Fibroblast of skin of right quadriceps (primary cell): ENCODE results near the gene RIMS4.

Source experiments
- DNase-seq: peaks from one replicate; pipeline ENCODE4 v3.0.0-alpha.2; 2013

Gene RIMS4

DNA sequence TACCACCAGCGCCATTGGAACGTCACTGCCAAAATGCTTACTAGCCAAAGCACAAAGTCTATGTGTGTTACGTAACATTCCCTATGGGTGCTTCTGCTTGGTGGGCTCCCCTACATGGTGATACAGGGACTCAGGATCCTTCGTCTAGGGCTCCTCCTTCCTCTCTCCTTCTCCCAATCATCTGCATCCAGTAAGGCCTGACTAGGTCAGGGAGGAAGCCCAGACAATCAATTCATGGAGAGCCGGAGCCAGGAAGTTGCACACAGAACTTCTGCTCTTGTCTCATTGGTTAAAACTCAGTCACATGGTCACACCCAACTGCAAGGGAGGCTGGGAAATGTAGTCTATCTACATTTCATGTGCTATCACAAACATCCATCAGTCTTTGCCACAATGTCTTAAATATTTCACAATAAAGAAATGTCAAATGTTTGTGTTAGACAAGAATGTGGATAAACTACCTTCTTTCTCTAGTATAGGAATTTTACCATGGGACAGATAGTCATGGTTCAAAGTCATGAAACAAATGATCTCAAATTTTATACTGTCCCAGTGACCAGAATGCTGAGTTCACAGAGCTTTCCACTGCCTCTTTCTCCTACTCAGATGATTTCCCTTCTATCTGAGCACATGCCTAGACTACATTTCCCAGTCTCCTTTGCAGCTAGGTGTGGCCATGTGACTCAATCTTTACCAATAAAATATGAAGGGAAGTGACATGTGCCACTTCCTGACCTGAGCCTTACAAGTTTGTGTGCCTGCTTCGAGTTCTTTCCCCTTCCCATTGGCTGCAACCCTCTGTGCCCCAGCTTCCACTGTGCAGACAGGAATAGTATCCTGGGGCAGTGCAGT, 74.0 kb downstream of the RIMS4 start:
- DNase-seq, result peak; percentile 91

DNA sequence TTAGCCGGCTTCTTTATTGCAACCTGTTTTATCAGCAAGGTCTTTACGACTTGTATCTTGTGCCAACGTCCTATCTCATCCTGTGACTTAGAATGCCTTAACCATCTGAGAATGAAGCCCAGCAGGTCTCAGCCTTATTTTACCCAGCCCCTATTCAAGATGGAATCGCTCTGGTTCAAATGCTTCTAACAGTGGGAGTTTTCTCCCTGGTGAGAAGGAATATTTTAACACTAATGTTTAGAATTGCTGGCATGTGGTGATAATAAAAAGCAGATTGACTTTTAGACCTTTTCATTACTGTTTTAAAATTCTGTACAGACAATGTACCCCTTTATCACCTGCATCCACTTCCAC, 74.6 kb downstream of the RIMS4 start:
- DNase-seq, result no peak

DNA sequence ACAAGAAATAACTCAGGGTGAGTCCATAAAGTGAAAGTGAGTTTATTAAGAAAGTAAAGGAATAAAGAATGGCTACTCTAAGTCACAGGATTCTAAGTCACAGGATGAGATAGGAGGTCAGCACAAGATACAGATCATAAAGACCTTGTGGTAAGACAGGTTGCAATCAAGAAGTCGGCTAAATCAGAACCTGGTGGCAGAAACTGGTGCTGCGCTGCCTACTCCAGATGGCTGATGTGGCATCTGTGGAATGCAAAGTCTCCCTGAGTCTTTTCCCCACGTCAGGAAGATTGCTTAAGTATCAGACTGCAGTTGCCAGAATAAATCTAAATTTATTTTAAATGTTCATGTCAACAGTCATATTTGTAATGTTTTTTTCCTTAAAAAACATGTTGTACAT, 75.4 kb downstream of the RIMS4 start:
- DNase-seq, result peak; percentile 75

DNA sequence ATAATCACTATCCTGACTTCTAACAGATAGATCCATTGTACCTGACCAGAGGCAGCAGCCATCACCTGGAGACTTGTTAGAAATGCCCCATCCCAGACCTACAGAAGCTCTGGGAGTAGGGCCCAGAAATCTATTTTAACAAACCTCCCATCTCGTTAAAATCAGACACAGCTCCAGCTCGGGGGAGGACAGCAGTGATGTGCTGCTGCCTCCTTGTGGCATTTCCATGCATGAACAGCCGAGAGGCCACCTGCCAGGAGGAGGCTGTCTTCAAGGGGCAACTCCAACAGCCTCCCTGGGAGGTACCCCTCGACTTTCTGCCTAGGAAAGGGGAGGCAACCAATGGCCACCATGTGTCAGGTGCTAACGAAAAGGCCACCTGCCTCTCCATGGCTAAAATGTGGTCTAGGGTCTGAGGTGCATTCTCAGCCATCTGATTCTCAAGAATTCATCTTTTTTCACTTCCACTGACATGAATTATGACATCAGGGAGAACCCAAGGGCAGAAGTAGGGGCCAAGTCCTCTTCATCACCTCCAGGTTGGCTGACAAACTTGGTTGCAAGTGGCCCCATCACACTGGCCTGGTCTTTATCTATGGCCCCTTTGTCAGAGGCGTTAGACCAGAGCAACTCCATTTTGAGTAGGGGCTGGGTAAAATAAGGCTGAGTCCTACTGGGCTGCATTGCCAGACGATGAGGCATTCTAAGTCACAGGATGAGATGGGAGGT, 76.8 kb downstream of the RIMS4 start:
- peak; percentile 67 for DNase-seq

DNA sequence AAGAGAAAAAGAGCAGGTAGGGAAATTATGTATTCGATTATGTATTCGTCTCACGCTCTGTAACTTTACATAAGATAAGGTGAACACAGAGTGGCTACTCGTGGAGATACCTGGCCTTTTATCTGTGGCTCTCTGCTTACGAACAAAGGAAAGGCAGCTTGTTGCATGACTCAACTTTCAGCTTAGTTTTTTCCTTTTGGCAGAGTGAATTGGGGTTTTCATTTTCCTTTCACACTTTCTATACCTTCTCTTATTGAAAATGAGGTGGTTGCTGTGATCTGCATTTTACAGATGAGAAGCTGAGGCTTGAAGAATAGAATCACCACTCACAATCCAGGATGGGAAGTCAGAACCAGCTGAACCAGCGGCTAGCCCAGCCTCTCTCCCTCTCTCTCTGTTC, 78.0 kb downstream of the RIMS4 start:
- DNase-seq, result no peak

DNA sequence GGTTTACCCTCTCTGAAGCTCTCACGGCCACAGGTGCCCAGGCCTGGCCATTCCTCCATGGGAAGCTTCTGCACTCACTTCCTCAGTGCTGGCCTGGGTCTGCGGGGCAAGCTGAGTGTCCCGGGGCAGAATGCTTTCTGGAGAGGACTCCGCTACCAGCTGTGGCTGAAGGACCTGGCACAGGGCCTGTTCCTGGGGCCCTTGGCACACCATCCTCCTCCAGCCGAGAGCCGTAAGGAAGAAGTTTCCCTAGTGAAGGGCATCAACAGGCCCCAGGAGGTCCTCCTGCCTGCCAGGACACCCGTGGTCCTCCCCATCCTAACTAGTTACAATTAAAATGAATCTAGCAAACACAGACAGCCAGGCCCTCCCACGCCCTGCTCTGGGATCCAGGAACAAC, 78.7 kb downstream of the RIMS4 start:
- no peak for DNase-seq

DNA sequence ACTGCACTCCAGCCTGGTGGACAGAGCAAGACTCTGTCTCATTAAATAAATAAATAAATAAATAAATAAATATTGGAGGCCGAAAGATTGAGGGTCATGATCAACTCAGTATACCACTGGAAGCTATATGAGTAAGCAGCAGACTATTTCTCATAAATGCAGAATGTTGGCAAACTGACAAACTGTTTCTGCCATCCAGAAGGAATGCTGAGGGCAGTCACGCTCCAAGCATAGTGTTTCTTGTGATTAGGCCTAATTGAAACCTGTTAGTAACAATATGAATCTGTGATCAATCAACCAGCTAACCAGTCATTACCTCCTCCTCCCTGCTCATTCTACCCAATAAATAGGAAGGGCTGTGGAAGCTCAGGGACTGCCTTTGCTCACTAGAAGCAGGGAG, 79.9 kb downstream of the RIMS4 start:
- DNase-seq, result peak; percentile 97

DNA sequence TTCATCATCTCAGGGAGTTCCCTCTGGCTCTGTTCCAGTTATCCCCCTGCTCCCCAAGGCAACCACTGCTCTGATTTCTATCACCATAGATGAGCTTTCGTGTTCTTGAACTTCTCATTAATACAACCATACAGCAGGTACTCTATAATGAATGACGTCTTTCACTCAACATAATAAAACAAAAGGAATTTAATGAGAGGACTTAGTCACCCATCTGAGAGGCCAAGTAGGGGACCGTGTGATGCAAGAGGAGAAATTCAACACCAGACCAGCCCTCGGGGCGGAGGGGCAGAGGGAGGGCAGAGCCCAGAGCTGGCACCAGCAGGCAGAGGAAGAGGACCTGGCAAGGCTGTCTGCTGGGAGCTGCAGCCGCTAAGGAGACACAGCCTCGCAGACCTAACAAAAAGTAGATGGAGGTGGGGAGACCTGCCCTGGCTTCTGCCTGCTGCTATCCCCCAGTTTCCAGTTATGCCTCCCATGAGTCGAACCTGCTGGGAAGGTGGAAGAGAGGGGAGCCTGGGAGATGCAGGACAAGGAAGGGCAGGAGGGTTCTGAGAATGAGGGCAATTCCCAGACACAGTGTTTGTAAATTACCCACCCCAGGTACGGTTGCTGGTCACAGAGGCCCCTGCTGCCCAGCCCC, 81.4 kb downstream of the RIMS4 start:
- peak; percentile 87 for DNase-seq

DNA sequence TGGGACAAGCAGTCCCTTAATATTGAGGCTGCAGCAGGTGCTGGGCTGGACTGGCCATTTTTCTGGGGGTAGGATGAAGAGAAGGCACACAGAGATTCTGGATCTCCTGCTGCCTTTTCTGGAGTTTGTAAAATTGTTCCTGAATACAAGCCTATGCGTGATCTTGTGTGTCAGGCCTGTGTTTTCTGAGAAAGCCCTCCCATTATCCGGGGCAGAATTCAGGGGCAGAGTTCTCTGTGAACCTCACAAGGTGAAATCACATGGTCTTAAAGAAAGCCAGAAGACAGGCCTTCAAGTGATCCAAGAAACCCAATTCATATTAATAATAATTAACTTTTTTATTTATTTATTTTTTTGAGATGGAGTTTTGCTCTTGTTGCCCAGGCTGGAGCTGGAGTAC, 82.7 kb downstream of the RIMS4 start:
- DNase-seq, result no peak

DNA sequence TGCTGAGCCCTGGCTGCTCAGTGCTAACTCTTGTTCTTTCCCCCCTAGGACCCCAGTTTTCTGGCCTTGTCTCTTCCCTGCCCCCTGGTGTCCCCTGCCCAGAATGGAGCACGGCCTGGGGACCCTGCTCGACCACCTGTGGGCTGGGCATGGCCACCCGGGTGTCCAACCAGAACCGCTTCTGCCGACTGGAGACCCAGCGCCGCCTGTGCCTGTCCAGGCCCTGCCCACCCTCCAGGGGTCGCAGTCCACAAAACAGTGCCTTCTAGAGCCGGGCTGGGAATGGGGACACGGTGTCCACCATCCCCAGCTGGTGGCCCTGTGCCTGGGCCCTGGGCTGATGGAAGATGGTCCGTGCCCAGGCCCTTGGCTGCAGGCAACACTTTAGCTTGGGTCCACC, 83.3 kb downstream of the RIMS4 start:
- no peak for DNase-seq

DNA sequence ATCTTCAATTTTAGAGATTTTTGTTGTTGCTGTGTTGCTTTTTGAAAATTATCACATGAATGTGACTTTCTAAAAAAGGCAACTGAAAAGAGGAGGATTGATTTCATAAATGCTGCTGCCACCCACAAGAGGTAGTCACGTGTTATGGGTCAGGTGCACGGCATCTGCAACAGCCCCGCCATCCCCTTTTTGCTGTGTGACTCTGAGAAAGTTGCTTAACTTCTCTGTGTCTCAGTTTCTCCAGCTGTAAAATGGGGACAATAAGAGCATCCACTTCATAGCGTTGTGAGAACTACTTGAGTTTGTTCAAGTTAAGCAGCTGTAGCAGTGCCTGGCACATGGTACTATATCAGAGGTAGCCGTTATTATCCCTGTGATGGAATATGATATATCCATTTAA, 84.5 kb downstream of the RIMS4 start:
- no peak for DNase-seq

DNA sequence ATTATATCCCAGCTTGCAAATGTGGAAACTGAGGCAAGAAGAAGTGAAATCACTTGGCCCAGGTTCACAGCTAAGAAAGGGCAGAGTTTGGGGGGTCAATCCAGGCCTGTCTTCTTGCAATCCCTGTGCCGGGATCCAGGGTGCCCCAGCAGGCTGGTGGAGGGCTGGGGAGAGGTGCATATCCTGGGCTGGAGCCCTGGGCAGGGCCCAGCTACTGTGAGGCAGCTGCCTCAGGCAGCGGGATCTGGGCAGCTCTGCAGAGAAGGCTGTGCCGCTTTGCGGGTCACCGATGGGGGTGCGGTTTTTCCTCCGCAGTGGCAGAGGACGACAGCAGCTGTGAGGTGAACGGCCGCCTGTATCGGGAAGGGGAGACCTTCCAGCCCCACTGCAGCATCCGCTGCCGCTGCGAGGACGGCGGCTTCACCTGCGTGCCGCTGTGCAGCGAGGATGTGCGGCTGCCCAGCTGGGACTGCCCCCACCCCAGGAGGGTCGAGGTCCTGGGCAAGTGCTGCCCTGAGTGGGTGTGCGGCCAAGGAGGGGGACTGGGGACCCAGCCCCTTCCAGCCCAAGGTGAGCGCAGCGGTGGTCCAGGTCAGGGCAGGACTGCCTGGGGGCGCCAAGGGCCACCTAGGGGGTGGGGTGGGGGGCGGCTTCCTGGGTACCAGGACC, 85.8 kb downstream of the RIMS4 start:
- DNase-seq, result no peak

DNA sequence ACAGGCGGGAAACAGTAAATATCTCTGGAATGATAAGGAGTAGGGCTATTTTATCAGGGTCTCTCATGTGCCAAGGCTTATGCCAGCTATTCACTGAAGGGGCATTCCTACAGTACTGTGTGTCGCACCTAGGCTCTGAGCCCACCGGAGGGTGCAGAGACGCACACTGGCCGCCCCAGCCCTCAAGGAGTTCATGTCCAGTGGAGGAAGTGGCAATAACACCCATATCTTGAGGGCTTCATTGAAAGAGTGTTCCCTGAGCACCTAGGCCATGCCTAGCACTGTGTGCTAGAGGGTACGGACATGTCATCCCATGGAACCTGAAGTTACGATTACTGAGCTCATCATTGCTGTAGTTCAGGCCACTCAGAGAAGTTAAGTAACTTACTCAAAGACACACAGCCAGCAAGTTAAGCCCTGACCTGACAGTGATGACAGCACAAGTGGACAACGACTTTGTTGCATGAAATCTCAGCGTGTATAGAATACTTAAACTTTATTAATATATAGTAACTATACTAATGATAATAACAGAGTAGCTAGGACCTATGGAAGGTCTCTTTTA, 86.5 kb downstream of the RIMS4 start:
- DNase-seq, result no peak

DNA sequence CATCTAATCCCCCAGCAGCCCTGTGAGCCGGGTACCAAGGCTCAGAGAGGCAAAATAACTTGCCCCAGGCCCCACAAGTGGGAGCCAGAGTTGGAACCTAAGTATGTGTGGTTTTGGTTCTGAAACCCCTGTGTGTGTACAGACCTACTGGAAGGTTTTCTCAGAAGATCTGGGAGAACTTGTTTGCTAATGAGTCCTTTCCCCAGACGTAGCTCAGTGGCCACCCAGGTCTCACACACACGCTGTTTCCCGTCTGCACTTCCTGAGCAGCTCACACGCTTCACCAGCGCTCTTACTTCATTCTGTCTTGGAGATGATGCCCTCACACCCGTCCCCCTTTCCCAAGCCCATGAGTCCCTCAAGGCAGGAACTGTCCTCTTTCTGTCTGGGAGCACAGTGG, 87.0 kb downstream of the RIMS4 start:
- DNase-seq, result no peak

DNA sequence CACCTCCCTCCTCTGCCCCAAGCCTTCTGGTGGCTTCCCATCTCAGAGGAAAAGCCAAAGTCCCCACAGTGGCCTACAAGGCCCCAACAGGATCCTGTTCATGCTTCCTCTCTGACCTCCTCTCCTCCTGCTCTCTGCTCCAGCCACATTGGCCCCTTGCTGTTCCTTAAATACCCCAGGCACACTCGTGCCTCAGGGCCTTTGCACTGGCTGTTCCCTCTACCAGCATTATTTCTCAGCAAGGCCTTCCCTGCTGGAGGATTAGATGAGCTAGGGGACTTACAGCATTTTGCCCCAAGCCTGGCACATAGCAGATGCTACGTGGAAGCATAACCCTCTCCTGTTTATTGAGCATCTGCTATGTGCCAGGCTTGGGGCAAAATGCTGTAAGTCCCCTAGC, 87.4 kb downstream of the RIMS4 start:
- no peak for DNase-seq

DNA sequence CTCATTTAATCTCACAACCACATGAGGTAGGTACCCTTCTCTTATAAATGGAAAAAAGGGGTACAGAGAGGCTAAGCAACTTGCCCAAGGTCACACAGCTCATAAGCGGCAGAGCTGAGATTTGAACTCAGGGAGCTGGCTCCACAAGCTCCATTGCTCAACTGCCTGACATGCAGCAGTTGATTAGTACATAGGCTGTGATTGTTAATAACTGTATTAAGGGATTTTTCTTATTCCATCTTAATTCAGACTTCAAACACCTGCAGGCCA, 88.6 kb downstream of the RIMS4 start:
- DNase-seq, result no peak

DNA sequence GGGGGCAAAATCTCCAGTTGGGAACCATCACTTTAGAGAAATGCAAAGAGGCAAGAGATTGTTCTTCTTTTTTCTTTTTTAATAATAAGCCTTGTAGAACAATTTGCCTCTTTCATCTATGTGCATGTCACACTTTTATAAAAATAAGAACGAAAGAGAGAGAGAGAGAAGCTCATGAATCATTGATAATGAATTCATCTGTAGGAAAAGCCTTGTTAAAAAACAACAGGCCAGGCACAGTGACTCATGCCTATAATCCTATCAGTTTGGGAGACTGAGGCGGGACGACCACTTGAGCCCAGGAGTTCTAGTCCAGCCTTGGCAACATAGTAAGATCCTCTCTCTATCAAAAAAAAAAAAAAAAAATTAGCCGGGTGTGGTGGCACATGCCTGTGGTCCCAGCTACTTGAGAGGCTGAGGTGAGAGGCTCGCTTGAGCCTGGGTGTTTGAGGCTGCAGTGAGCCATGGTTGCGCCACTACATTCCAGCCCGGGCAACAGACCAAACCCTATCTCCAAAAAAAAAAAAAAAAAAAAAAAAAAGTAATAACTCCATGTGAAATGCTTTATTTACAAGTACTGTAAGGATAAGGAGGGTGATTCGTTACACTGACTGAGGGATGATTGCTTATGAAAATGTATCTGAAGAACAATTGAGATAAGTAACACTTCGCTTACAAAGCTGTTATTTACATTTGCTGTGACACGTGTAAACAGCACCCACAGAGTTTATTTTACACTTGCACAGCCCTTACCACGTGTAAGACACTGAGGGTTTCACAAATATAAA, 89.2 kb downstream of the RIMS4 start:
- DNase-seq, result peak; percentile 88

DNA sequence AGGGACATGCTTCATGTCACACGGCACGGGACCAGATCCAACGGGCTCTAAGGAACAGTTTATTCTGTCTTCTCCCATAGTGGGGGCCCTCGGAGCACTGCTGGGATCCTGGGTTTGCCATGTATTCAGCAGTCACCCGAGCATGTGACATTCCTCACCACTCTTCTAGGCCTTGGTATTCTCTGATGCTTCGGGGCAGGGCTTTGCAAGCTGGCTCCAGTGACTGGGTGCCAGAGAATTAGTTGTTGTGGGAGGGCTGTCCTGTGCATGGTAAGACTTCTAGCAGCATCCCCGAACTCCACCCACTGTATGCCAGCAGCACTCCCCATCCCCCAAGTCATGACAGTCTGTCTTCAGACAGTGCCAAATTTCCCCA, 89.7 kb downstream of the RIMS4 start:
- DNase-seq, result peak; percentile 77

DNA sequence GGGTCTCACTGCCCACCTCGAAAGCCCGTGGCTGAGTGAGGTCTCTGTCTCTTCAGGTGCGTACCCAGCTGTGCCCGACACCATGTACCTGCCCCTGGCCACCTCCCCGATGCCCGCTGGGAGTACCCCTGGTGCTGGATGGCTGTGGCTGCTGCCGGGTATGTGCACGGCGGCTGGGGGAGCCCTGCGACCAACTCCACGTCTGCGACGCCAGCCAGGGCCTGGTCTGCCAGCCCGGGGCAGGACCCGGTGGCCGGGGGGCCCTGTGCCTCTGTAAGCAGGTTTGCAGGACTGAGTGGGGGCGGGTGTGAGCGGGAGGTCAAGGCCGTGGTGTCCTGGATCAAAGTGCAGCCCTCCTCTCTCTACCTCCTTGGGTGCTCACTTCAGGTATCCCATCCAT, 90.5 kb downstream of the RIMS4 start:
- DNase-seq, result no peak

DNA sequence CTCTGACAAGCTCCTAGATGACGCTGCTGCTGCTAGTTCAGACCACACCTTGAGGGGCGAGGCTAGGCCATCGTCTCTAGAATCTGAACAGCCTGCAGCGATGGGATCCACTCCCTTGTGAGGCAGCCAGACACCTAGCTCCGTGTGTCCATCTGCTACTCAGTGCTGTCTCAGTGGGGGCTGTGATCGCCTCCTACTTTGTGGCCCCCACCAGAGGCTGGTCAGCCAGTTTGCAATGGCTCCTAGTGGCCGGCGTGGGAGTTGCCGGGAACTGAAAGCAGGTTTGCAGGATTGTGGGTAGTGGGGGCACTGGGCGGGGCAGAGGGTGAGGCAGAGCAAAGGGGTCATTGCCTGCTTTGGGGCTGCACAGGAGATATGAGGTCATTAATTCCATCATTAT, 92.4 kb downstream of the RIMS4 start:
- DNase-seq, result no peak

DNA sequence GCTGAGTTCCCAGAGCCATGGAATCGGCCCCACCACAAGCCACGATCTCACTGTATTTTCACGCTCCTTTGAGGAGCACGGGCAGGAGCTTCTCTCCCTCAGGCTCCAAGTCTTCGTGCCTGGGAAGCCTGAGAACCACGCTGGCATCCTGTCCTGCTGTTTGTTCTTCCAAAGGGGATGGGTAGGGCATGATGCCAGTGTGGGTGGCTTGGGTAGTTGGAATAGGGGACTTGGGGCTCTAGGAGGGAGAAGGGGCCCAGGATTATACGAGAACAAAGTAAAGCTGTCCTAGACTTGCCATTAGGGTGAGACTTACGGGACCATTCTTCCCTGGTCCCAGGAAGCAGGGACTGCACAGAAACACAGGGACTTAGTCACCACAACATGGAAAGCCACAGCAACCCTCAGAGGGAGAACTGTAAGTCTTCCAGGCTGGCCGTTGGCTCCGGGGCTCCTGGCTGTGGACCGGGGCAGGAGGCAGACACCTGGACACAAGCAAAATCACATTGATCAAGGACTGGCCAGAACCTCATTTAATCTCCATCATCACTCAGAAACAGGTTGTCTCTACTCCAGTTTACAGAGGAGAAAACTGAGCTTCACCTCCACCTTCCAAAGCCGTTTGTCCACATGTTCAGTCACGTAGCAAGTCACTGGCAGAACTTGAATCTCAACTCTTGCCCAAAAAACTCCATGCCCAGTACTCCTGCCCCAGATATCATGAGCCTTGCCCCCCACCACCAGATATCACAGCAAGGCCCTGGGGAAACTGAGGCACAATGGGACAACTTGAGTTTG, 93.8 kb downstream of the RIMS4 start:
- DNase-seq, result no peak
